Activated gamma-delta T cell treated with anti-CD3 and anti-CD28 coated beads, Interleukin-2, amount 50 U/mL, for 16 hours (primary cell): ENCODE data around the gene CD79B.
A peak's percentile ranks its signal among the peaks of the same experiment; 100 is the strongest.

Experiments used
- DNase-seq: peaks from one replicate; pipeline ENCODE4 v3.0.0-alpha.2; 2020; ENCODE audit warnings: low read depth

The CD79B gene

GRCh38 chr17:63931981-63932561, at the start of gene CD79B:
Gene CD79B, minus strand, starts transcription at chr17:63932331. Its CDS starts 70 bp downstream, at chr17:63932261.
- no peak for DNase-seq

- no peak for DNase-seq
These were observed 46.4 kb upstream of the CD79B start for GRCh38 chr17:63978272-63979200.

DNA sequence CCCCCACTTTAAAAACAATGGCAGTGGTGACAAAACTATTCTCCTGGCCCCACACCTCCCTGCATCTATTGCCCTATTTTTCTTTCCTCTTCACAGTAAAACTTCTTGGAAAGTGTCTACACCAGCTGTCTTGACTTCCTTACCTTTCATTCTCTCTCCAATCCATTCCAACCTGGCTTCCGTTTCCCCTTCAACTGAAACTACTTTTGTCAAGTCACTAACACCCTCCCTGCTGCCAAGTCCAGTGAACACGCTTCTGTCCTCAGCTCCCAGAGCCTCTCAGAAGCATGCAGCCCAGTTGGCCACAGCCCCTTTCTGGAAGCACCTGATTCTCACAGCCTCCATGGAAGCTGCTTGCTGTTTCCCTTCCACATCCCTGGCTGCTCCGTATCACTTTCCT, 44.6 kb upstream of the CD79B start:
- no peak for DNase-seq

GRCh38 chr17:63975541-63976092, 43.5 kb upstream of the CD79B start:
- DNase-seq, result no peak

GRCh38 chr17:63974594-63975192, 42.6 kb upstream of the CD79B start:
- no peak for DNase-seq

GRCh38 chr17:63973930-63974593, 41.9 kb upstream of the CD79B start:
- no peak for DNase-seq

DNA sequence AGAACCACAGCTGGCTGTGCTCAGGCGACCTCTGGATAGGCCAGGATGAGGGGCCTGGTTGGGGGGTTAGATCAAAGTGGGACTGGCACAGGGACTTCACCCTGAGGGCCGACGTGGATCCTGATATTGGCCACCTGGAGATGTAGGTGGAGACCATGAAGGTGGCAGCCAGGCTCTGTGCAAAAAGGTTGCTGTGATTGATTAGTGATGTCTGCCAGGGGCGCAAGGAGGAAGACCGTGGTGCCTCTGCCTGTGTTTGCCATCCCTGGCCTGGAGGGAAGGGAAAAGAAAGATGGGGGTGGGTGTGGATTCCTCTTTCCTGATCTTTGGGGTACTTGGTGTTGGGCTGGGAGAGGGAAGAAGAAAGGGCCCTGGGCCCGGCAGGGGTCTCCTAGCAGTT, 41.1 kb upstream of the CD79B start:
- DNase-seq, result no peak

DNA sequence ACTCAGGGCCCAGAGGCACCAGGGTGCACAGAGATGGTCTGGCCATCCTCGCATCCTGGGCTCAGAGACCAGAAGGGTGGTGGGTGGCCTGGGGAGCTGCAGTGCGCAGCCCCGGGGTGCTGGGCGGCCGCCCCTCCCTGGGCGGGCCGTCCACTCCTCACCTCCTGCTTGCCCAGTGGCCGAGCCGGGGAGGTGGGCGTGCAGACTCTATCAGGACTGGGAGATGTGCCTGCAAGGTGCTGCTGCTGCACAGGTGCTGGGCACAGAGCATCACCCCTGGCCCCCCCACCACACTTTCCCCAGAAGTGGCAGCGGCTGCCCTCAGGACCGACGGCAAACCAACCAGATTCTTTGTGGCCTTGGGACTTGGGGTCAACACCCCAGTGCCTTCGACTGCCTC, 40.7 kb upstream of the CD79B start, which contains the start of gene SCN4A:
Gene SCN4A, minus strand, starts transcription at position 123 of the 400 bp plus-strand sequence. Its CDS starts 77 bp downstream, at position 46.
- no peak for DNase-seq

DNA sequence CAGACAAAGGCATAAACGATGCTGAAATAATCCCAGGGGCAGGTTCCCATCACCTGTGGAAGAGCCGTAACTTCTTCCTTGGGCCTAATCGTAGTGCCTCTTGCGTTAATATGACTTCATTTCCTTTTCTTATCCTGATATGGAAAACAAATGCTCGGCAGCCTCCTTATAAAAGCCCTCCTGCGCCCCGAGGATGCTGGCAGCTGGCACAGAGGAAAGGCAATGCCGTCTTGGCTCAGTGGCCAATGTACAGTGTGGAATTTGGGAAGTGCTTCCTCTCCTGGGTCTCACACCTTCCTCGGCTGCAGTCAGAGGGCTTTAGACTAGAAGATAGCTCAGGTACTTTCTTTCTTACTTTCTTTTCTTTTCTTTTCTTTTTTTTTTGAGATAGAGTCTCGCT, 37.1 kb upstream of the CD79B start:
- DNase-seq, result no peak

- DNase-seq, result no peak
These were observed 35.8 kb upstream of the CD79B start for GRCh38 chr17:63967953-63968352.

GRCh38 chr17:63966646-63967264, 34.6 kb upstream of the CD79B start:
- DNase-seq, result peak; percentile 39

GRCh38 chr17:63963123-63963522, 31.0 kb upstream of the CD79B start:
- no peak for DNase-seq

- DNase-seq, result no peak
These were observed 30.2 kb upstream of the CD79B start for GRCh38 chr17:63962298-63962744.

GRCh38 chr17:63961355-63962212, 29.5 kb upstream of the CD79B start:
- no peak for DNase-seq

- no peak for DNase-seq
These were observed 28.3 kb upstream of the CD79B start for GRCh38 chr17:63960430-63960829.

DNA sequence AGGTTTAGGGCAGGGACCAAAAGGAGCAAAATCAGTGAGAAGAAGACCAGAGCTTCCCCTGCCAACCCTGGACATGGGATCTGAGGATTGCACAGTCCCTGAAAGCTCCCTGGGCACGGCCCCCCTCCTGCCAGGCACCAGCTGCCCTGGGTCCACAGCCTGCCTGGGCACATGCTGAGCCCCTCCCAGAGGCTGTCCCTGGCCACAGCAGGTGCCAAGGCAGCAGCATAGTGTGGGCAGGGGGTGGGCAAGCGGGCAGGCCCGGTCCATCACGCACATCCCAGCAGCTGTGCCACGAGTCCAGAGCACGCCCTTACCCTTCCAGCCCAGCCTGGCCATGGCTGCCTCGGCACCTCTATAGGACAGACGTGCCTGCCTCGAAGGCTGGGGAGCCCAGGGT, 27.9 kb upstream of the CD79B start:
- no peak for DNase-seq

- no peak for DNase-seq
These were observed 24.3 kb upstream of the CD79B start for GRCh38 chr17:63956296-63956920.

DNA sequence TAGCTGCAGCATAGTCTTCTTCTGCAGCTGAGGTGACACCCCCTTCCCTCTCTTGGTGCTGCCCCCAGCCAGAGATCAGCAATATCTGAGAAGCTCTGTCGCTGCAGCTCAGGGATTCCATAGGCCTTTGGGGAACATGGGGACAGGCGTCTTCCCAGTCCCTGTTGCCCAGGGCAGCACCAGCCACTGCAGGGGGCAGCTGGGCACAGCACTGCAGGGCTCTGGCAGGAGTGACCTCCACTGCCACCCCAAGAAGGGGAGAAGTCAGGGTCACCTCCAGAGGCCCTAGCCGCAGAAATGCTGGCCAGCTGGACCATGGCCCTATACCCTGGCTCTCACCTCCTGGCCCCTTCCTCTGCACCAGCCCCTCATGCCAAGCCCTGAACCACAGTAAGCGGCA, 23.7 kb upstream of the CD79B start:
- no peak for DNase-seq

DNA sequence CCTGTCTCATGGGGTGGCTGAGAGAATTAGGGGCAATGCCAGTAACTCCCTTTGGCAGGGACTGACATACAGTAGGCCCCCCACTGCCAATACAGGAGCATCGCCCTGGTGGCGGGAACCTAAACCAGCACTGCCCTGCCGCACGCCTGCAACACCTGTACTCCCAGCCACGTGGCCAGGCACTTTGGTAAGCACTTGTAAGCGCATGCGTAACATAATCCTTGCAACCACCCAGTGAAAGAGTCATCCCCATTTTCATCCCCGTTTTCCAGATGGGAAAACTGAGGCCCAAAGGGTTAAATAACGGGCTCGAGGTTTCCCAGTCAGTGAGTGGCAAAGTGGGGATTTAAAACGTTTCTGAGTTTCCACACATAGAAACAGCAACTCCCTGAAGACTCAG, 23.1 kb upstream of the CD79B start:
- DNase-seq, result no peak

DNA sequence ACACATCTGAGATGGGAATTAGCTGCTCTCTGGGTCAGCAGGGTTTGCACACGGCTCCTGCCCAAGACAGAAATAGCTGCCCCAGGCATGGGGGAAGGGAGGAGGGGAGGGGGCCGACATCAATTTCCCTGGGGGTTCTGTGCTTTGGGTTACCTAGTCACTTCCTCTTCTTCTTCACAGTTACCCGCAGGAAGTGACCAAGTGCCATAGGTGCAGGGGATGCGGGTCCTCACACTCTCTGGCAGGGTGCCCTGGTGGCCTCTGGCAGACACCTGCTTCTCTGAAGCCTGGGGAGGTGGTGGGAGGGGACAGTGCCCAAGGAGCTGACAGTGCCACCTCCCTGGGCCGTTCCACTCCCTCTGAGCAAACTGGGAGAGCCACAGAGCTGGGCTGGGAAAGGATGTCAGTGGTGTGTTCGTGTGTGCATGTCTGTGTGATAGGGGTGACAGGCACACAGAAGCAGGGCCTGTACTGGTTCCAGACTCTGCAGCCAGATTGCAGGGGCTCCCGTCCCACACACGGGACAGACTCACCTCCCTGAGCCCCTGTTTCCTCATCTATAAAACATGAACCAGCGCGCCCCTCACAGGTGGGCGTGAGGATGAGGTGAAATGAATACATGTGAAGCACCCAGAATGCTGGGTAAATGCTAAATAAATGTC, 22.4 kb upstream of the CD79B start:
- DNase-seq, result peak; percentile 26
